Stimulated activated CD4-positive, alpha-beta T cell treated with anti-CD3 and anti-CD28 coated beads, Interleukin-2, amount 100 ng/mL, for 24 hours (primary cell): ENCODE data around the gene SGMS1.

Experiments
- DNase-seq, 2 donors: peaks; one replicate each; pipeline ENCODE4 v3.0.0-alpha.2; 2020

The SGMS1 gene

DNA sequence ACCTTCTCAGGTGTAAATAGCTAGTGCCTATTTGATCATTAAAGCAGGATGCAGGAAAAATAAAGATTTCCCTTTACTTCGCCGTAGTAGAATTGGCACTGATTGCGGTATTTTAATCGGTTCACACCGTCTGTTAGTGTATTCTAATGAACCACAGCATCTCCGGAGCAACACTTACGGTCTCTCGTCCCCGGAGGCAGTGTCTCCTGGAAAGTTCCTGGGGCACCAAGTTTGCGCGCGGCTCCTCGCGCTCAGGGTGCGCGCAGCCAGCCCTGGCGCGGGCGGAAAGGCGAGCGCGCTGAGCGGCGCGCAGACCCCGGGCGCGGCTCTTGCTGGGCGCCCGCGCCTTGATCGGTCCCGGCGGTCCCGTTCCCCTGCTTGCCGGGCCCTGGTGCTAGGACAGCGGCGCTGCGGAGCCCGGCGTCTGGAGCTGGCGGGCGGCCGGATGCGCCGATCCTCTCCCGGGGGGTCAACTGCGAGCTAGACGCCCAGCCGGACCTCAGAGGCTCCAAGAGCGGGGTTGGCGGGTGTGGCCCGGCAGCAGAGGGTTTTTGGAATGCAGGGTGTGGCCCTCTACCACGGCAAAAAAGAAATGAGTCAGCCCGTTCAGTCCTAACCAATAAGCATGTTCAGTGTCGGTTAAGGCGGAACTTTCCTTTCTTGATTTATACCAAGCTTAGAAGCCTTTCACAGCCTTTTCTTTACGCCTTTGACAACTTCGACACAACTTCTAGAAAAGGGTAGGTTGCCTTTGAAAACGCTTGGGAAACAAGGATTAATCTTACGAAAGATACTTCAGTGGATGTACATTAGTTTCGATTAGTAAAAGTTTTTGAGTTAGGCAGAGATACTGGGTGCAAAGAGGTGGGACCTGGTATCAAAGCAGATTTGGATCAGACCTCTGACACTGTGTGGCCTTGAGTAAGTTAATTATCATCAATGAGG, 205.6 kb downstream of the SGMS1 start:
- DNase-seq, result peak; percentile 50 to 55

GRCh38 chr10:50417486-50417885, 206.3 kb downstream of the SGMS1 start:
- DNase-seq, result no peak

GRCh38 chr10:50416881-50417280, 206.9 kb downstream of the SGMS1 start:
- DNase-seq, result no peak

DNA sequence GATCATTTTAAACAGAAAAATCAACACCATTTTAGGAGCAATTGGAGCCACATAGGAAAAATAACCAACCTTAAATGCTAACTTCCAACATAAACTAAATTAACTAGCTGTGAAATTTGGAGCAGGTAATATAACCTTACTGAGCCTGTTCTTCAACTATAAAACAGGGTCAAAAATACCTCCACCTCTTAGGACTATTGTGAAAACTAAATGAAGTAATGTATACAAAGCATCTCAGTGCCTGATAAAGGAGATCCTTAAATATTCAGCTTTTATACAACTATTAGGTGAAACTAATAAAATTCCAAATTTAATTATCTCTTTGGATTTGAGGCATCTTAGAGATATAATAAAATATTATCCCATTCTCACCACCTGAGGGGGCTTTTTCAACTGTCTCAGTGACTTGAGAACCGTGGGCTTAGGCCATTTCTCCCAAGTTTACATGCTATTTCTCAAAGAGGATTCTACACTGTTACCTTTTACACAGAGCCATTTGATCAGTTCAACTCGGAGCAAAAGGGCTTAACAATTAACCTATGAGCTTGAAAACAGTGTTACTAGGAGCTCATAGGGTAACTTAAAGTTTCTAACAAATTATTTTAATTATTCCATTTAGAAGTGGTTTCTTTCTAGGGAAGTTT, 207.5 kb downstream of the SGMS1 start:
- DNase-seq, result no peak

DNA sequence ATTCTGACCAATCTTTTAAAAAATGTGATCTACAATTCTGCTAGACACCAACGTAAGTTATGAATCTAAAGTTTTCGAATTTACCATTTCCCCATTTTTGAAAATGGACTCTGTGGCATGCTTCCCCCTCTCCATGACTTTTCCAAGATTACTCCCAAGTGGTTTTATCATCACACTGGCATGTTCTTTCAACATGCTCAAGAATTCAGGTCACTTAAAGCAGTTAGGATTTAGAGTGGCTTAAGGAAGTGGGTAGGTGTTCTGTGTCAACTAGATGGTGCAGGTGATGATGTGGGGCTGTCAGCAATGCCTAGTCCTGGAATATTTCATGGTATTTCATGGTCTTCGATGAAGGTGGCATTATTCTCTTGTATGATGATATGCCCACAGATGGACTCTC, 208.5 kb downstream of the SGMS1 start:
- DNase-seq, result no peak

DNA sequence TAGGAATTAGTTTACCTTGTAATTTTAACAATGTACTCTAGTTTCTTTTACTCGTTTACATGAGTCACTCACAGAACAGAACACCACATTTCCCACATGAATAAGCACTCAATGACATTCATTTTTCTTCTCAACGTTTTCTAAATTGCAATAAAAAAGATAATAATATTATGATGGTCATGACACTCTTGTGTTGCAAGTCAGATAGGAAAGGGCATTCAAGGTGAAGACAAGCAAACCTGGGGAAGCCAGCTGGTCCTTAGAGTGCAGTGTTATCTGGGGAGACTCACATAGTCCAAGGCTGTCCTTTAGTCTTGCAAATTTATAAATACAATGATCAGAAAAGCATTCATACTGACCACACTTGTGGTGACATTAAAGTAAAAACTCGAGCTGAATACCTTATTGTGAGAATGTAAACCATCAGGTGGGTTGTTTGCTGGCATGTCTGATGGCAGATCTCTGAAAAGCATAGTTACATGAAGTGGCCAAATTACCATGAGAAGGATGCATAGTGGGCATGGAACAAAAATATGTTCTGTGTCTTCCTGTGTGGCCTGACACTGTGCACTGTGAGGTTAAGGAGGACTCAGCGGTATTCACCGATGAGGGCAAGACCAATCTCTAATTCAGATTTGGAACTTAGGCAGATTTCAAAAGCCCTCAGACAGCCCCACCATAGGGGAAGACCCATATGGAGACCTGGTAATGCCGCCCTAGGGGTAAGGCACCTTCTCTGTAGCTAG, 213.5 kb downstream of the SGMS1 start:
- no peak for DNase-seq

DNA sequence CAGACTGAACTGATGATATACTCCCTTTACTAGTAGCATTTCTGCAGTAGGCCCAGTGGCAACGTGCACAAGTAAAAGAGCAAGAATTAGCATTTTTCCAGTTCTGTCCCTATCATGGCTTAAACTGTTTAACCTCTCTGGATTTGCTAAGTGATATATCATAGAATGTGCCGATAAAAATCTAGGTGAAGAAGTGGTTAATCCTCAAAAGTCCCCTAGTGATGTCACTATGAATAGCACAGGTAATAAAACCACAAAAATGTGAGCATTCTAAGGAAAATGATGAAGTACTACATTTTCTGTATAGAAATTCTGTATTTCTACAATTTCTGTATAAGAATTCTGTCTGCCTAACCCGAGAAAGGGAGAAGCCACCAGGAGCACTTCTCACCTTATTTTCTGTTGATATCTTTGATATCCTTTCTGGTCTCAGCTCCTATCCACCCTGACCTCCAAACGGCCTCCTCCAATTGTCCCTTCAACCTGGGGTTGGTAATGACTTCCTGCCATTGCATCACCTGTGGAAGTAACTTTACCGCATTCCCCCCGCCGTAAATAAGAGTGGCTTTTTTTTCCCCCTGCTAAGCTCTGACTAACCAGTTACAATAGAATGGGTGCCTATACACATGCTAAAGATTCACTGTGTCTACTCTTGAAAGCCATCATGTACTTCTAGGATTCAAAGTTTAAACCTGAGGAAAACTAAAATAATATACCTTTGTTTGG, 216.5 kb downstream of the SGMS1 start:
- DNase-seq, result no peak

DNA sequence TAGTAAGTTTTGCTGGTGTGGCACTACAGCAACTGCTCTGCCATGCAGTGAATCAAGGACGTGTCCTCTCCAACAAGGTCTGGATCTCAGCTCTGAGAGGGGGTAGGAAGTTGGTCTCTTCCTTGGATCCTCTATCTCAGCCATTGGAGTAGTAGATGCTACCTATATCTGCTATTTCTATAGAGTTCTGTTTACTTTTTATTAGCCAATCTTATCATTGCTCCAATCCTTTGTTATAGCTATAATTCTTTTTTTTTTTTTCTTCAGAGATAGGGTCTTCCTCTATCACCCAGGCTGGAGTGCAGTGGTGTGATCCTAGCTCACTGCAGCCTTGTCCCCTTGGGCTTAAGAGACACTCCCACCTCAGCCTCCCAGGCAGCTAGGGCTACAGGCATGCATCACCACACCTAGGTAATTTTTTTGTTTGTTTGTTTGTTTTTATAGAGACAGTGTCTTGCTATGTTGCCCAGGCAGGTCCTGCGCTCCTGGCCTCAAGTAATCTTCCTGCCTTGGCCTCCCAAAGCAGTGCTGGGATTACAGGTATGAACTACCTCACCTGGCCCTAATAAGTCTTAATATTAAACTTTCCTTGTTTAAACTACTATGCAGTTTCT, 217.2 kb downstream of the SGMS1 start:
- no peak for DNase-seq

GRCh38 chr10:50405723-50406122, 218.0 kb downstream of the SGMS1 start:
- no peak for DNase-seq

DNA sequence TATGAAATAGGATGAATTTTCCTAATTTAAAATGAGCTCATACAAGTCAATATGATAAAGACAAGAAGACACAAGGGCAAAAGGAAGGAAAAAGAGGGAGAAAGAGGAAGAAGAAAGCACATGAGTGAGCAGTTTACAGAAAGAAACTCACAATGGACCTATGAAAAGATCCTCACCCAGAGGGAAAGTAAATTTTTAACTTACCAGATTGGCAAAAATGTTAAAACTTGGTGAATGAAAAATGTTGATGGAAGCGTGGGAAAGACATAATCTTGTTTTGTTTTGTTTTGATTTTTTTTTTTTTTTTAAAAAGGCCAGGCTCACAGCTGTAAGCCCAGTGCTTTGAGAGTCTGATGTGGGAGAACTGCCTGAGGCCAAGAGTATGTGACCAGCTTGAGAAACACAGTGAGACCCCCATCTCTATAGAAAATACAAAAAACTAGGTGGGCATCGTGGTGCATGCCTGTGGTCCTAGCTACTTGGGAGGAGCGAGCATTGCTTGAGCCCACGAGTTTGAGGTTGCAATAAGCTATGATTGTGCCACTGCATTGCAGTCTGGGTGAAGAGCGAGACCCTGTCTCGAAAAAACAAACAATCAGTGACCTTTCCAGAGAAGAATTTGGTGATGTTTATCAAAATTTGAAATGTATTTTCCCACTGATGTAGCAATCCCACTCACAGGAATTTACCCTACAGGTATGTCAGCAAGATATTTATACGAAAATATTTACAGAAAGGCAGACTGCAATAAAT, 219.6 kb downstream of the SGMS1 start:
- DNase-seq, result no peak

DNA sequence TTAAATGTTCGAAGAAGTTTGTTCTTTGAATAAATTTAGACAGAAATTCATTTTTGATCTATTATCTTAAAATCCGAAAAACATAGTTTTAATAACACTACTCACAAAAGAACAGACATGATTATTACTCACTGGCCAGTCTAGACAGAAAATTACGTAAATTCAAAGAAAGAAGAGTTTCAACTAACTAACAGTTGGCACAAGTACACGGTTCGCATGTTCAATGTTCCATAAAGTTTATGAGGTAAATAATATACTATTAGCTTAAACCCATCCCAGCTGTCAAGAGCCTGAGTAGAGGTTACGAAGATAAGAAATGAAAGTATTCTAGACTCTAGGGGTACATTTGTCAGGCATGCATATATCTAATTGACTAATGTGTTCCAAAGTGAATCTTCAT, 220.7 kb downstream of the SGMS1 start:
- DNase-seq, result no peak

DNA sequence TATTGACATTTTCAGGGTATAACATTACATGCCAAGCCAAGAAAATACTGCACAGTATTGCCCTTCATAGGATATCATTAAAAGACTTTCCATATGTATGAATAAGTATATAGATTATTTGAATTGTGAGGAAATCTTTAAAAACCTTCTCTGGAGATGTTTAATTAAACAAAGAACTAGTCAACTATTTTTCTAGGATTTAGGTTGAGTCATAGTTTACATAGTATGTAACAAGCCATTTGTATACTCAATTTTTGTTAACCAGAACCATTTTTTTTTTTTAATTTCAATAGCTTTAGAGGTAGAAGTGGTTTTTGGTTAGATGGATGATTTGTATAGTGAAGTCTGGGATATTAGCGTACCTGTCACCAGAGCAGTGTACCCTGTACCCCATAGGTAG, 221.3 kb downstream of the SGMS1 start:
- DNase-seq, result no peak

GRCh38 chr10:50400694-50401093, 223.1 kb downstream of the SGMS1 start:
- no peak for DNase-seq

GRCh38 chr10:50398823-50399222, 224.9 kb downstream of the SGMS1 start:
- DNase-seq, result no peak

DNA sequence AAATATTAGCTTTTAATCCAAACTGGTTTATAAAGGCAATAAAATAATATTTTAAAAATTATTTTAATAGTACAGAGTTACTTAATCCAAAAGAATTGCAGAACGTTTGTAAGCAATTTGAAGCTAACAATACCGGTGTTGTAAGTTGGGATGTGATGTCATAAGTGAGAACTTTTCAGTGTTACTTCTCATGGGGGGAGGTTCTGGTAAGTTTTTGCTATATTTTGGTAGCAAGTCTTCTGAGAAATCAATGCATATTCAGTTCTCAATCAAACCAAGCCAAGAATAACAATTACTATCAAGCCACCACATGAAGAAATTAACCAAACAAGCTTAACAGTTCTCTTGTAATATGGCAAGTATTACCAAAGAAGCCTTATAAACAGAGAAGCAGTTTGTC, 225.4 kb downstream of the SGMS1 start:
- DNase-seq, result no peak

- no peak for DNase-seq
Observed at GRCh38 chr10:50397312-50398140, 226.2 kb downstream of the SGMS1 start.

GRCh38 chr10:50396491-50397311, 227.1 kb downstream of the SGMS1 start:
- DNase-seq, result peak in 1 of 2 donors; percentile 11

DNA sequence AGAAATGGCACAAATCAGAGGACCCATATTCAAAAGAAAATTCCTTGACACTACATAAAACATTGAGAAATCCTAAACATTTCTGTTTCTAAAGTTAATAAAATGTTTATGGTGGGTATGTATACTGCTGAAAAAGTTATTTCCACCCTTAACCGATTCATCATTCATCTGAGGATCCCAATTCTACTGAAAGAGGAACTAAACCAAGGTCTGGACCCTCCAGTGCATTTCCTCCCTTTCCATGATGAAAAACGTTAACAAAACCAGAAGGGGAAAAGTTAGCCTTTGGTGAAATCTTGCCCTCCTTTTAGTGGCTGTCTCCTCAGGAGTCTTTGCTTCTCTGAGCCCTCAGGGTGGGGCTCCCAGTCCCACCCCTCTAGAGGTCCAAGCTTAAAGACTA, 227.9 kb downstream of the SGMS1 start:
- DNase-seq, result no peak

DNA sequence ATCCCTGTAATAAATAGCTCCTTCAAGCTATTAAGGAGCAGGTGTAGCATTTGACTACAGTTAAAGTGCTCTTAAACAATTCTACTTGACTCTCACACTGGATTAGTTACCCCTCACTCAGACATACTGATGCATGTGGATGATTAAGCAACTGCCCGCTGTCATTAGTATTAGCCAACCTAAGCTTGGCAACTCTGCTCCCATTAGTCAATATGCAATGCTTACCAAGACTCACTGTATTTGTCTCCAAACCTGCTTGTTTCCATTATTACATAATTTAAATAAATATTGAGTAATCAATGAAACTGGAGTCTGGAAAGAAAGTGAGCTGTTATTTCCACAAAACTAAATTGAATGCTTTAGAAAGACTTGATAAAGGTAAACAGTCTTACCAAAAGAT, 228.5 kb downstream of the SGMS1 start:
- no peak for DNase-seq

GRCh38 chr10:50394832-50395231, 228.9 kb downstream of the SGMS1 start:
- DNase-seq, result no peak
